ENCODE results near the gene CPA1.

The CPA1 gene

GRCh38 chr7:130361681-130362080 is 18.6 kb upstream of the CPA1 start:
- Histone ChIP-seq H3K4me3 (no peak overlapping the region), H3K9ac (ENCODE audit: insufficient read length) (no peak overlapping the region), H3K27ac (no peak overlapping the region), H3K9me3 (ENCODE audit: low read depth, low read length) (0 out of 2 replicates have a peak, but pooled peaks cover 2% of the 10 kb centered on the region), H3K36me3 (ENCODE audit: insufficient read depth, low read length) (no peaks in the 10 kb centered on the region)
- no peak for TF ChIP-seq POLR2AphosphoS5 (IDR thresholded peaks at IDR 0.05; ENCODE audit: borderline replicate concordance, low read depth, low read length)
- TF ChIP-seq EZH2 (IDR thresholded peaks at IDR 0.05), result no peak
- TF ChIP-seq FOXP2 (optimal IDR thresholded peaks at IDR 0.05; ENCODE audit: control extremely low read depth, extremely low read length, insufficient read depth), result no peak
- no peak for DNase-seq (ENCODE audit: low read depth, low spot score)

GRCh38 chr7:130362251-130362816 is 18.0 kb upstream of the CPA1 start:
- TF ChIP-seq FOXP2 (optimal IDR thresholded peaks at IDR 0.05; ENCODE audit: control extremely low read depth, extremely low read length, insufficient read depth) (no peak), POLR2AphosphoS5 (IDR thresholded peaks at IDR 0.05; ENCODE audit: borderline replicate concordance, low read depth, low read length) (no peak), EZH2 (IDR thresholded peaks at IDR 0.05) (no peak)
- no peak overlapping the region for H3K27ac ChIP-seq

GRCh38 chr7:130363026-130363847 is 17.1 kb upstream of the CPA1 start:
- Histone ChIP-seq H3K4me3 (no peak overlapping the region), H3K27ac (no peak overlapping the region), H3K36me3 (ENCODE audit: insufficient read depth, low read length) (no peaks in the 10 kb centered on the region), H3K9me3 (ENCODE audit: low read depth, low read length) (0 out of 2 replicates have a peak, but pooled peaks cover 2% of the 10 kb centered on the region), H3K9ac (ENCODE audit: insufficient read length) (no peak overlapping the region)
- TF ChIP-seq FOXP2 (optimal IDR thresholded peaks at IDR 0.05; ENCODE audit: control extremely low read depth, extremely low read length, insufficient read depth) (no peak), POLR2AphosphoS5 (IDR thresholded peaks at IDR 0.05; ENCODE audit: borderline replicate concordance, low read depth, low read length) (no peak)
- DNase-seq (ENCODE audit: low read depth, low spot score), result no peak

More at GRCh38 chr7:130362251-130362816, 18.0 kb upstream of the CPA1 start:
- H3K9me3 ChIP-seq (ENCODE audit: low read depth, low read length), result 0 out of 2 replicates have a peak, but pooled peaks cover 2% of the 10 kb centered on the region
- no peak overlapping the region for H3K4me3 ChIP-seq
- no peak for DNase-seq (ENCODE audit: low read depth, low spot score)
- H3K36me3 ChIP-seq (ENCODE audit: insufficient read depth, low read length), result no peaks in the 10 kb centered on the region
- no peak overlapping the region for H3K9ac ChIP-seq (ENCODE audit: insufficient read length)

GRCh38 chr7:130364451-130364850 is 15.8 kb upstream of the CPA1 start:
- no peak for TF ChIP-seq FOXP2 (optimal IDR thresholded peaks at IDR 0.05; ENCODE audit: control extremely low read depth, extremely low read length, insufficient read depth)
- TF ChIP-seq EZH2 (IDR thresholded peaks at IDR 0.05), result no peak
- no peak for TF ChIP-seq POLR2AphosphoS5 (IDR thresholded peaks at IDR 0.05; ENCODE audit: borderline replicate concordance, low read depth, low read length)
- H3K4me3 ChIP-seq, result no peak overlapping the region
- no peaks in the 10 kb centered on the region for H3K36me3 ChIP-seq (ENCODE audit: insufficient read depth, low read length)
- no peak overlapping the region for H3K9ac ChIP-seq (ENCODE audit: insufficient read length)
- H3K9me3 ChIP-seq (ENCODE audit: low read depth, low read length), result 0 out of 2 replicates have a peak, but pooled peaks cover 2% of the 10 kb centered on the region
- H3K27ac ChIP-seq, result no peak overlapping the region
- no peak for DNase-seq (ENCODE audit: low read depth, low spot score)

GRCh38 chr7:130365088-130365487 is 15.2 kb upstream of the CPA1 start:
- Histone ChIP-seq H3K9ac (ENCODE audit: insufficient read length) (peak overlapping the region; percentile 26), H3K36me3 (ENCODE audit: insufficient read depth, low read length) (no peaks in the 10 kb centered on the region), H3K27ac (peak overlapping the region; percentile 81), H3K9me3 (ENCODE audit: low read depth, low read length) (0 out of 2 replicates have a peak, but pooled peaks cover 2% of the 10 kb centered on the region), H3K4me3 (peak overlapping the region; percentile 39)
- DNase-seq (ENCODE audit: low read depth, low spot score), result peak; percentile 81
- TF ChIP-seq EZH2 (IDR thresholded peaks at IDR 0.05), result no peak
- TF ChIP-seq POLR2AphosphoS5 (IDR thresholded peaks at IDR 0.05; ENCODE audit: borderline replicate concordance, low read depth, low read length), result peak; percentile 32; the same call in 1 of the 2 replicates
- TF ChIP-seq FOXP2 (optimal IDR thresholded peaks at IDR 0.05; ENCODE audit: control extremely low read depth, extremely low read length, insufficient read depth), result peak; percentile 45

GRCh38 chr7:130365511-130366441 is 14.5 kb upstream of the CPA1 start:
- Histone ChIP-seq H3K27ac (peak overlapping the region; percentile 81; the same call in 1 of the 2 replicates), H3K9me3 (ENCODE audit: low read depth, low read length) (0 out of 2 replicates have a peak, but pooled peaks cover 1% of the 10 kb centered on the region), H3K9ac (ENCODE audit: insufficient read length) (peak overlapping the region; percentile 26), H3K4me3 (peak overlapping the region; percentile 39), H3K36me3 (ENCODE audit: insufficient read depth, low read length) (no peaks in the 10 kb centered on the region)
- DNase-seq (ENCODE audit: low read depth, low spot score), result no peak
- TF ChIP-seq EZH2 (IDR thresholded peaks at IDR 0.05), result no peak
- TF ChIP-seq FOXP2 (optimal IDR thresholded peaks at IDR 0.05; ENCODE audit: control extremely low read depth, extremely low read length, insufficient read depth), result no peak
- TF ChIP-seq POLR2AphosphoS5 (IDR thresholded peaks at IDR 0.05; ENCODE audit: borderline replicate concordance, low read depth, low read length), result 0 out of 2 replicates have a peak, but pooled peaks have one; percentile 3

- Histone ChIP-seq H3K36me3 (ENCODE audit: insufficient read depth, low read length) (no peaks in the 10 kb centered on the region), H3K9ac (ENCODE audit: insufficient read length) (no peak overlapping the region), H3K9me3 (ENCODE audit: low read depth, low read length) (no peaks in the 10 kb centered on the region), H3K27ac (no peak overlapping the region), H3K4me3 (no peak overlapping the region)
- no peak for DNase-seq (ENCODE audit: low read depth, low spot score)
- TF ChIP-seq EZH2 (IDR thresholded peaks at IDR 0.05) (no peak), POLR2AphosphoS5 (IDR thresholded peaks at IDR 0.05; ENCODE audit: borderline replicate concordance, low read depth, low read length) (no peak), FOXP2 (optimal IDR thresholded peaks at IDR 0.05; ENCODE audit: control extremely low read depth, extremely low read length, insufficient read depth) (no peak)
Measured at GRCh38 chr7:130366564-130366963, 13.7 kb upstream of the CPA1 start.

All from SK-N-MC (cell line).